Measurements from ENCODE around the gene DCTPP1. TPM values are rescaled to one million over a fixed set of nuclear protein-coding genes. Genes with fewer than 3 reads are reported as not detected.

Gene DCTPP1
- polyA plus RNA-seq, 1 of the 3 experiments (the other 2 are of a cell fraction), result 79.2 TPM

GRCh38 chr16:30376461-30376902, 53.3 kb downstream of the DCTPP1 start (continued):
- TF ChIP-seq REST (IDR thresholded peaks at IDR 0.05; ENCODE audit: low read depth, low read length) (no peak), ELF1 (IDR thresholded peaks at IDR 0.05) (no peak), NRF1 (IDR thresholded peaks at IDR 0.05; ENCODE audit: low read depth, low read length) (no peak), RFX5 (IDR thresholded peaks at IDR 0.05; ENCODE audit: low read length) (no peak), TAF1 (IDR thresholded peaks at IDR 0.05; ENCODE audit: borderline replicate concordance, low read depth, low read length) (no peak), MEF2A (IDR thresholded peaks at IDR 0.05; ENCODE audit: borderline replicate concordance, low read depth) (no peak), FOXJ3 (CRISPR knock-in tag; IDR thresholded peaks at IDR 0.05) (no peak), USF2 (IDR thresholded peaks at IDR 0.05; ENCODE audit: borderline replicate concordance, low read depth, low read length) (no peak)

- peaks cover 0 to 6% of the 10 kb centered on the region in 2 experiments for H3K36me3 ChIP-seq (replicated peaks in 1 of 2; ENCODE audit: control insufficient read depth in 1 of 2, insufficient read depth in 2 of 2, low read length in 1 of 2)
- no peak for DNase-seq
- 94% methylated on average over 8 of the region's 8 CpGs for WGBS (ENCODE audit: low lambda C conversion rate)
- H4K20me1 ChIP-seq (ENCODE audit: insufficient read depth), result peaks cover 12% of the 10 kb centered on the region; the same call in 1 of the 2 replicates
- CTCF ChIA-PET, result interaction anchor here (2.0 kb wide), 1 partner anchor 33 kb away, joined by 11 read pairs; no protein-coding TSS in a partner anchor
- peaks cover 15% of the 10 kb centered on the region; the same call in 1 of the 2 replicates for H3K79me2 ChIP-seq (ENCODE audit: insufficient read depth)
- POLR2A ChIA-PET, result no interaction called here
- no peaks in the 10 kb centered on the region for H3K9me3 ChIP-seq
- peaks cover 10 to 25% of the 10 kb centered on the region in 2 experiments; a peak in 3 of 4 replicates for H3K4me1 ChIP-seq (ENCODE audit: control insufficient read depth in 1 of 2, insufficient read depth in 2 of 2, low read depth in 1 of 2, low read length in 1 of 2)
- H3K27me3 ChIP-seq (ENCODE audit: insufficient read depth), result no peaks in the 10 kb centered on the region
- H3K9ac ChIP-seq, result no peak overlapping the region
- H3F3A ChIP-seq (replicated peaks; ENCODE audit: insufficient read depth), result peaks cover 19% of the 10 kb centered on the region
- H2AFZ ChIP-seq (ENCODE audit: low read depth), result no peak overlapping the region
- no peaks in the 10 kb centered on the region for H3K9me2 ChIP-seq
- no peak overlapping the region for H3K4me3 ChIP-seq (ENCODE audit: low read depth in 2 of 2, low read length in 1 of 2)
- H3K27ac ChIP-seq (ENCODE audit: low read depth in 2 of 2, low read length in 1 of 2), result no peak overlapping the region; a peak in 1 of 4 replicates
- no peak overlapping the region for H3K4me2 ChIP-seq
- TF ChIP-seq CHD2 (IDR thresholded peaks at IDR 0.05; ENCODE audit: low read length, partially characterized antibody), result no peak
- no peak for TF ChIP-seq ELF1 (IDR thresholded peaks at IDR 0.05)
- TF ChIP-seq IRF3 (IDR thresholded peaks at IDR 0.05; ENCODE audit: low read depth, low read length), result no peak
- no peak for TF ChIP-seq MAX (IDR thresholded peaks at IDR 0.05; ENCODE audit: low read depth)
- no peak for TF ChIP-seq MEF2A (IDR thresholded peaks at IDR 0.05; ENCODE audit: borderline replicate concordance, low read depth)
- TF ChIP-seq USF1 (IDR thresholded peaks at IDR 0.05; ENCODE audit: borderline replicate concordance, low read depth), result no peak
- TF ChIP-seq GATA2 (CRISPR knock-in tag; IDR thresholded peaks at IDR 0.05), result no peak
- no peak for TF ChIP-seq RFX5 (IDR thresholded peaks at IDR 0.05; ENCODE audit: low read length)
- no peak for TF ChIP-seq ZBTB33 (IDR thresholded peaks at IDR 0.05; ENCODE audit: borderline replicate concordance, low read depth)
- TF ChIP-seq NFIC (IDR thresholded peaks at IDR 0.05; ENCODE audit: borderline replicate concordance), result no peak
- TF ChIP-seq RAD21 (IDR thresholded peaks at IDR 0.05; ENCODE audit: low read length), result no peak
- TF ChIP-seq CTCF (IDR thresholded peaks at IDR 0.05), result no peak
- TF ChIP-seq MXI1 (IDR thresholded peaks at IDR 0.05; ENCODE audit: low read depth, low read length), result no peak
- no peak for TF ChIP-seq SIN3A (IDR thresholded peaks at IDR 0.05; ENCODE audit: borderline replicate concordance, low read depth, low read length)
- TF ChIP-seq SMC3 (IDR thresholded peaks at IDR 0.05; ENCODE audit: low read depth, low read length), result no peak
- no peak for TF ChIP-seq JUND (IDR thresholded peaks at IDR 0.05)
These were observed 54.0 kb downstream of the DCTPP1 start for GRCh38 chr16:30375864-30376263.
